Measurements from ENCODE around the gene PBX1.
"Not testable (repeated sequence)": the region's sequence is repeated elsewhere in the genome, so short reads cannot be mapped to it uniquely, and the experiment has no call there.

Gene PBX1

DNA sequence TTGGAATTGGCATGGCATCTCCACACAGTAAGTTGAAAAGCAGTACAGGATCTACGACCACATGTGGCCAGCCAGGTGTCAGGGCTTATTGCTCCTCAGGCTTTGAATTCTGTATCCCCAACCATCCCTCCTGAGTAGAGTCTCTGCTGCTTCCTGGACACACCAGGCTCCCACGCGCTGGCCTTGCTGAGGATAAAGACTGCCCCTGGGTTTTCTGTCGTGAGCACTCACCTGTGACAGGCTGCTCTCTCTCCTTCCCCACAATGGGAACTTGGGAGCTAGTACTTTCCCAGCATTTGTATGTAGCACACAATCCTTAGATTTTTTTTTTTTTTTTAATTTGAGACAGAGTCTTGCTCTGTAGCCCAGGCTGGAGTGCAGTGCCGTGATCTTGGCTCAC is 33.6 kb downstream of the PBX1 start:
- no peak for DNase-seq

DNA sequence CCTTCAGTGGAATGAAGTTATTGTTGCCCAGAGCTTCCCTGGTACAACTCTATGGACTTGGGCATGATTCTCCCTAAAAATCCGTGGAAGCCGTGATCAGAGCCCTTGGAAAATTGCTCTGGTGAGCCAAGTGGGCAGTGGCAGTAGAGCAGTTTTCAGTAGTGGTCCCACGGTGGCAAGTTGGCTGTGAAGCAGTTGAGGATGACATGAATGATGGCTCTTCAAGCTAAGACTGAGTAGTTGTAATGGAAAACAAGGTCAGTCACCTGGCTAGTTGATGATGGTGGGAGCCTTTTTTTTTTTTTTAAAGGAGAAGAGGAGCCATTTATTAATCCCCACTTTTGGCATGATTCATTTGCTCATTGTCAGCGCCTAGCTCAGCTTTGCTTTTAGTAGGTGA is 36.2 kb downstream of the PBX1 start:
- DNase-seq = no peak

DNA sequence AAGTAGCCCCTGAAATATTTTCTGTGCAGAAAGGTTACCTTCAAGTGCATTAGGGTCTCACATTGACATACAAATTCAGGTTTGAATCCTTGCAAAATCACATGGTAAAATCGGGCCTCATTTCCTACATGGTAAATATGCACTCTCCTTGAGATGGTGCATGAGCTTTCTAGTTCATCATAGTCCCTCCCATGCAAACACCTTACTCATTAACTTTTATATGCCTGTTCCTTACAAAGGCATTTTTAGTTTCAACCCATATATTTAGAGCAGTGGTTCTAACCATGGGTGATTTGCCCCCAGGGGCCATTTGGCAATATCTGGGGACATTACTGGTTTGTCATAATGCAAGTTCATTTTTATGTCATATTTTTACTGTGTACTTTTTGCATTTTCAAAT is 37.2 kb downstream of the PBX1 start:
- DNase-seq = no peak

DNA sequence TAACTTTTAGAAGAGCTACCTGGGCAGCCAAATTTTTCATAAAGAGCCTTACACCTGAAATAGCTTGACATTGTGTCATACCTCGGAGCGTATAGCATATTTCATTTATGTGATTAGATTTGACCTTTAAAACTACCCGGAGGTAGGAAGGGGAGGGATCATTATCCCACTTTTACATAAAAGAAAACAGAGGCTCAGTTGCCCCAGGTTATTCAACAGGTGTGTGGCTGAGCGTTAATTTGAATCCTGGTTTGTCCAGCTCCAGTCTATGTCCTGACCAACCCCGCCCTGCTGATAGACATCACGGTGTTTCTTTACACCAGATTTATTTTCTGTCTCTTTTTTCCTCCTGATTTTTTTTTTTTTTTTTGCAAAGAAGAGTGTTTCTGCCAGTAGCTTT is 39.7 kb downstream of the PBX1 start:
- DNase-seq = no peak

DNA sequence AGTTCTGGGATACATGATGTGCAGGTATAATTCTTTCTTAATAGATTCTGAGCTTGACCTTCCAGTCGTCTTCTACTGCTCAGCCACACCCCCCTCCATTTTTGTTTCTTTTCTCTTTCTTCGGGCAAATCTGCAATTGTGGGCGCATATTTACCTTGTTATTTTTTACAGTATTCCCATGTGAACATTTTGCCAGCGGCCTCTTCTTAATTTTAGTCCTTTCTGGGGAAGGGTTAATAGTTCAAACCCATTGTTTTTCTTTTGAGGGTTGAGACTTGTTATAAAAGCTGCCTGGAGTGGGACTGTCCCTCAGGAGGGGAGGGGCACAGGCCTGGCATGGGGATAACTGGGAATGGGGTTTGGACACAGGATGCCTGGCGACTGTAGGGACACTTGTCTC is 40.3 kb downstream of the PBX1 start:
- DNase-seq = no peak

DNA sequence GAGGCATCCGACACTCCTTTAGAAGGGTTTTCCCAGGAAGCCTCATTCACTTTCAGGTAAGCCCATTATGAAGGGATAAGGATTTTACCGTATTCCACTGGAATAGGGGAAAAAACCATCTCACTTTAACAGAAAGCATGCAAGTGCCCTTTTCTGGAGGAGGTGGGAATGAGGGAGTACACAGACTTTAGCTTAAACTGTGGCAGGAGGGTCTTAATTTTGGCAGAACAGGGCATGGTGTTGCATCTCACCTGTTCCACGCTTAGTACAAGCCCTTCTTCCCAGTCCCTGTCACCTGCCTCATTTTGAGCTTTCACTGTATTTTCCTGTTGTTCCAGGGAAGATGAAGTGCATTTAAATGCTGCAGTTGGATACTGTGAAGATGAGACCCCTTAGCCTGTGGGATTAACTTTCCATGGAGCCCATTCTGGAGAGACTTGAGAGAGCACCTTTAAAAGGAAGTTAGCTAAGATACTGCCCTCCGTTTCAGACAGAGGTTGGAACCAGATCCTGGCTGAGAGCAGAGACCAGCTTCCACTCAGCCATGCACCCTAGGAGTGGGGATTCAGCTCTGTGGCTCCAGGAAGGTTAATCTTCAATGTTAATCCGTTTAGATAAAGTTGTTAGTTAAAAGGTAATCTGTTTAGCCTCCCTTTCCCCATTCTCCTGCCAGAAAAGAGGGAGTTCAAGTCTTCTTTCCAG is 42.6 kb downstream of the PBX1 start:
- DNase-seq = no peak

DNA sequence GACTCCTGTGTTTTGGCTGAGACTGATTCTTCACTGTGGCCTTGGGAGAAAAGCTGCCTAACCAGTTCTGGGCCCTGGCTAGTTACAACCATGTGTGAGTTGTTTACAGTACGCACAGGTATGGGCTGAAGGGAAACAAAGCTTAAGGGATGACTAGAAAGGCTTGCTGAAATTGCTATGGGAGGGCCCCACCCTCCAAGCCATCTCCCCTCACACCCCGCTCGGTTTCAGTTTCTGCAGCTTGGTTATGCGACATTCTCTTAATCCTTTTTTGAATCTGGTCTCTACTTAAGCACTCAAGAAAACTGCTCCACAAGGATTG is 43.1 kb downstream of the PBX1 start:
- no peak for DNase-seq

DNA sequence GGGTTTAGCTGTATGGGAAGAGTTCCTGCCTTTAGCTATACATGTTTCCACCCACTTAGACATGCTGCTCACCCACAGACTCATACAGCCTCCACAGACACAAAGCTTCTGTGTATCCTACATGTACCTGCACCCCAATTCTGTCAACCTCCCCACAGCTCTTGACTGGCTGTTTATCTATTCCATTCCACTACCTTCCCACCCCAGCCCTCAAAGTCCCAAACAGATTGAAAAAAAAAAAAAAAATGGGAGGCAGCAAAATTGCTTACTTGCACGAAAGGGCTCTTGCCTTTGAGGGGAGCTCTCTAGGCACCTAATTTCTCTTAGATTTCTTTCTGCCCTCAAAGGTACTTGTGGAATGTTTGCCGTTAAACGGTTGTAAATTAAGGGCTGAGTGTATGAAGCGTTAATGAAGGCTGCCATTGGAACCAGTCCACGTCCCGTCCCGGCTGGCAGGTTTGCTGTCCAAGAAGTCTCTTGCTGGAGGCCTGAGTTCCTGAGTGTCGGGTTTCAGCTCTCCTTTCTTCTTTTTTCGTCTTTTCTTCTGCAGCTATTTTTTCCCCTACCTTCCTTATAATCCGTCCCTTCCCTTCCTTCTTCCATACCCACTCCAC is 43.6 kb downstream of the PBX1 start:
- peak; percentile 76 for DNase-seq

DNA sequence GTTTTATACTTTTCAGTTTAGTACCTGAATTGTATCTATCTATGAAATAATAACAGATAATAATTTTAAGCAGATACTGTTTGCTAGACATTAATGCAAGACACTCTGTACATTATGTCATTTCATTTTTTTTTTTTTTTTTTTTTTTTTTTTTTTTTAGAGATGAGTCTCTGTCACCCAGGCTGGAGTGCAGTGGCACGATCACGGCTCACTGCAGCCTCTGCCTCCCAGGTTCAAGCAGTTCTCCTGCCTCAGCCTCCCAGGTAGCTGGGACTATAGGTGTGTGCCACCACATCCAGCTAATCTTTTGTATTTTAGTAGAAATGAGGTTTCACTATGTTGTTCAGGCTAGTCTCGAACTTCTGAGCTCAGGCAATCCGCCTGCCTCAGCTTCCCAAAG is 44.8 kb downstream of the PBX1 start:
- not testable (repeated sequence) for DNase-seq

DNA sequence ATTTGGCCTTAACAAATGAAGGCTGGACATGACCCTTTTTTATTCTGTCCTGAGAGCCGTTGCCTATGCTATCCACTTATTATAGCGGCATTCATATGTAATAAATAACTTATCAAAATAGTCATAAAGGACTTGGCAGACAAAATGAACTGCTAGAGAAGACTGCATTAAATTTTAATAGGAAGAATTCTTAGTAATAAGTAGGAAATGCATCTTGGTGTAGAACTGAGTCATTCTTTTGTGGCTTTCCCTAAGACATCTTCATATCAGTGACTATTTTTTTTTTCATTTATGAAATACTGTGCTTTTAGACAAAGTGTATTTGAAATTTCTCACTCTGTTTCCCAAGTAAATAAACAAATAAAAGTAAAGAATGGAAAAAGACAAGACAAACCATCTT is 45.6 kb downstream of the PBX1 start:
- DNase-seq = no peak

DNA sequence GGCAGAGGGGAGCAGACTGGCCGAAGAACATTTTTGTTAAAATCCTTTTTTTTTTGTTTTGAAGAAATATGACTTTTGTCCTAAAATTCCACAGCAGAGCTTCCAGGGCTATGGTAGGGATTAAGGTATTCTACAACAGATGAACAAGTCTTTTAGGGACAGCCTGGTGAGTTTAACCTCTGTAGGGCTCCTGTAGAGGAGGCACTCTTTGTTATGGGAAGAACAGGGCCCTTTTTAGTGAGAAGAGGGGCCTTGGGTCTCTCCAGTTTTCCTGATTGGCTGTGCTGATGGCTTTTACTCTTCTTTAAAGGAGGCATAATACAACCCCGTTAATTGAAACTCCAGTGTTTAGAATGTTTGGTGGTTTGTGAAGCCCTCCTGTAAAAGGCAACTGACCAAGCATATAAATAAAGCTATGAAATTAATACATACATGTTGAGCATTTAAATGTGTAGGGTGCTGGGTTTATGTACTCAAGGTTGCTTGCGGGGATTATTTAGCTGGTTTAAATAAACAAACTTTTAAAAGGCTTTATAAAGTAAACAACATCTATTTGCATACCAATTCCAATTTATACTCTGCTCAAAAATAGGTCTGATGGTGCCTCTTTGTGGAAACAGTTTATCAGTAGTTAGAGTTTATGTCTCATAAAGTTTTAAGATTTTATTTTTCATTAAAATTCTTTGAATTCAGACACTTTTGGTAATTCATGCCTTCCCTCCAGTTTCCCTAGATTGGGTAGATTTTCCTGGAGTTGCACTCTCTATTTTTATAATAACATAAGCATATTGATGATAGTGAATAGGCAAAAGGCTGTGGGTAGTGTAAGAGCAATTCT is 46.5 kb downstream of the PBX1 start:
- no peak for DNase-seq

DNA sequence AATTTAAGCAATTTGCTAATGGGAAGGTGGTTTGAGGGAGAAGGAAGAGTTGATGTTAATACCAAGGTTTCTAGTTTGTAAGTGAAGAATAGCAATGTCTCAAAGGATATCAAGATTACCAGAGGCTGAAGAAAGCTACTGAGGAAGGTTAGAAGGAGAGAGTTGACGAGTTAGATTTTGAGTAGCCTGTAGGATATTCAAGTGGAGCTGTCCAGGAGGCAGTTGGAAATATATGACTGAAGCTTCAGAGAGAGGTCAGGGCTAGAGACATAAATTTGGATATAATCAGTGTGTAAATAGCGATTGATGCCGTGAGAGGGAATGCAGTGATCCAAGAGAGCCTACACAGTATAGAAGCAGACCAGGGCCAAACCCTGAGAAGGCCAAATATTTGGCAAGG is 48.4 kb downstream of the PBX1 start:
- no peak for DNase-seq

DNA sequence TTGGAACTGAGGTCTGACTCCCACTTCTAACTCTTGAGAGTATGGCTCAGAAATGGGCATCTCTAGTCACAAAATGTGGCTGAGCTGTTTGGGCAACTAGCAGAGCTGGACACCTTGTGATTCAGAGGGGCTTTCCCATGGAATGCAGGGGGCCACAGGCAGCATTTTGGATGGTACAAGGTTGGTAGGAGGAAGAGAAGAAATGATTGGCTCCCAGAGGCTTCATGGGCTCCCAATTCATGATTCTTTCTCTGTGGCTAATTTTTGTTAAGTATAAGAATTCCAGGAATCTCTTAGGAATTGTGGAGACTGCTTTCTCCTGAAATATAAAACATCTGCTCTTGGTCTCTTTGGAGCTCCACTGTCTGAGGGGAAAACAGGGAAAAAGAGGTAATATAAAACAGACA is 49.7 kb downstream of the PBX1 start:
- no peak for DNase-seq

DNA sequence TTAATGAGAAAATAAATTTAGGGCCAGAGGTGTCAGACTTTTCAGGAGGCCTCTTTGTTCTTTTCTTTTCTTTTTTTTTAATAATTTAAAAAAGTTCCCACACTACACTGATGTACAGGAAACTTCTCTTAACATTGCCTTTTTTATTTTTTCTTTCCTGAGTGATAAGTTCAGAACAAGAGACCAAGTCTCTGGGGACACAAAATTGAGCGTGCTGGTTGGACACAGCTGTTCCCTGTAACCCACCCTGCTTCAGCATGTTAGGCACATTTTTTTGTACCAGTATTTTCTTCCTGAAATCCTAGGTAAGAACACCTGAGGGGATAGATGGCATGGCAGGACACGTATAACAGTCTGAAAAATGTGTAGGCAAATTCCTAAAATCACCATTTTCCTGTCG is 50.1 kb downstream of the PBX1 start:
- no peak for DNase-seq

DNA sequence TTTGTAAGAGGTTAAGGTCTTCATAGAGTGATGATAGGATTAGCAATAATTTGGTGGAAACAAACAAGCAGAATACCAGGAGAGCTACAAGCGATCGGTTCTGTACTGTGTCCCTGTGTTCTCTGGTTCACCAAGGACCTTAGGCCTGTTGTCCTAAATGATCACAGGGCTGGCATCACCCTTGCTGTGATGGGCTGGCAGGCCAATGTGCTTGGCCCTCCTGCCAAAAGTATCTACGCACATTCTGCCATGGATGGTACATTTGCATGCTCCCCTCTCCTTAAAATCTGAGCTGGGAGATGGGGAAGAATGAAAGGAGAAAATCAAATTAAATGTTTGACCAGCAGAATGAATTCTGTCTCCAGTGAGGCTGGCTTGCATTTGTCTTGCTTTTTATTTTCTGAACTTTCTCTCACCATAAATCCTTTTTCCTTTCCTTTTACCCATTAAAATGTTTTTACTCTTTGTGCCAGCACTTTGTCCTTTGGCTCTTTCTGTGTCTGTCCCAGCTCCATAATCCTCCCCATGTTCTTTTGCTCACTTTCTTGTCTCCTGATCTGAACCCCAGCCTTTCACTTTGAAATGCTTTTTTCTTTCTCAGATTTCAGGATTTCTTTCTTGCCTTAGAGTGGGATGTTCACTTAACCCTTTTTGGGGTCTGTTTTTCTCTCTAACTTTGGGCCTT is 51.7 kb downstream of the PBX1 start:
- no peak for DNase-seq

DNA sequence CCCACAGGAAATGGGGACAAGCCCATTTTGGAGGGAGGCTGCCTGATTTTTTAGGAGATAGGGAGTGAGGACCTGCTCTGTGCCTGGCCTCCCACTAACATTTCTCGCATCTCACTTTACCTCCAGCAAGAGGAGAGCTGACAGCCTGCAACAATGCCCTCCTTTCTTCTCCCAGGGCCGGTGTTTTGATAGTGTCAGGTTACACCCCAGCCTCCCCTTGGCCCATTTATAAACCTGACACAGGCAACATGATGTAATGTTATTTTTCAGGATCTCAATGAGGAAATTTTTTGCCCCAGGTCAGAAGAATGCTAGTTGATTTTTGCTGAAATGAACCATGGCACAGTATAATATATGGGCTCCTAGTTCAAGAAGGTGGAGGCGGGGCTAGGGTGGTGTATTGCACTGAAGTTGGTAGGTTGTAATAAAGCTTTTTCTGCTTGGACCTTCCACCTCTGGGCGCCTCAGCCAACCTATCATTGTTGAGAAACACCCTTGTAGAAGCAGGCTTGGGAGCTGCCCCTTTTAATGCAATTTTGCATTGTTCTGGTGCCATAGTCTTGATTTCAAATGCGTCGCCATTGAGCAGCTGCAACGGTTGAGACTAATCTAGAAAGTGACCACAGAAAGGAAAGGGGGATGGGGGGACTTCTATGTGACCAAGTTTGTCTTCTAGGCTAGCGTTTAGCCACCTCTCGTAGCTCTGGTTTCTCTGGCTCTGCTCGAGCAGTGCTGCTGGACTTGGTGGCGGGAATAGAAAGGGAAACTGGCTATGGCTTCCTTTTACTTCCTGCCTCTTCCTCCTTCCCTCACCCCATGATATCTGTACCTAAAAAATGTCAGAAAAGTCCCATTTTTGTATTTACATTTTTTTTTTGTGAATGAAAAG is 53.0 kb downstream of the PBX1 start:
- DNase-seq = no peak

DNA sequence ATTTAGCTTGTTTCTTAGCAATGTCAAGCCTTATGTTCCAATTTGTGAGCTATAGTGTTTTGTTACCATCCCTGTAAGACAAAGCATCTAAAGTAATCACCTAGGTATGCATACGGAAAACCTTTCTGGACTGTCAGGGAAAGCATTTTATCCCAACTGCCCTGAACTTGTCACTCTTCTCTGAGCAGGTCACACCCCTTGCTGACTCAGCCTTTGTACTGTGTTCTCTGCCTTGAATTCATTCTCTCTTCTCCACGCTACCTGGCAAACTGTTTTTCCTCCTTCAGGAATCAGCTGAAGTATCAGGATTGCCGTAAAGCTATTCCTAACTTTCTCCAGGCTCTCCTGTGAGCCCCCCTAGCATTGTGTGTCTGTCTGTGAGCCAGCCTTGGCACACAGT is 54.2 kb downstream of the PBX1 start:
- no peak for DNase-seq

DNA sequence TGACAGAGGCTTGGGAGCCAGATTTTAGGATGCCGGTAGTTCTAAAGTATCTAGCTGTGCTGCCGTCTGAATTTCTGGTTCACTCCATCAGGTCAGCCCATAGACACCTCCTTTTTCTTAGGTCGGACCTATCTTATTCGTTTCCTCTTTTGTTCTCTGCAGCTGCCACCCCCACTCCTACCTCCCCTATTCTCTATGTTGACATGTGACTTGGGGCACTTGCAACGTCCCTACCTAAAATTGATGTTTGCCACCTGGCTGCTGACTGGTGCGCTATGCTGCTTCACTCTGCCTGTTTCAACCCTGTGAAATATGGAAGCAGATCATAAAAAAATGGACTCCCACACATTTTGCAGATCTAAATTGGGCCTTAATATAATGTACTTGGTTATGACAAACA is 55.3 kb downstream of the PBX1 start:
- DNase-seq = no peak

DNA sequence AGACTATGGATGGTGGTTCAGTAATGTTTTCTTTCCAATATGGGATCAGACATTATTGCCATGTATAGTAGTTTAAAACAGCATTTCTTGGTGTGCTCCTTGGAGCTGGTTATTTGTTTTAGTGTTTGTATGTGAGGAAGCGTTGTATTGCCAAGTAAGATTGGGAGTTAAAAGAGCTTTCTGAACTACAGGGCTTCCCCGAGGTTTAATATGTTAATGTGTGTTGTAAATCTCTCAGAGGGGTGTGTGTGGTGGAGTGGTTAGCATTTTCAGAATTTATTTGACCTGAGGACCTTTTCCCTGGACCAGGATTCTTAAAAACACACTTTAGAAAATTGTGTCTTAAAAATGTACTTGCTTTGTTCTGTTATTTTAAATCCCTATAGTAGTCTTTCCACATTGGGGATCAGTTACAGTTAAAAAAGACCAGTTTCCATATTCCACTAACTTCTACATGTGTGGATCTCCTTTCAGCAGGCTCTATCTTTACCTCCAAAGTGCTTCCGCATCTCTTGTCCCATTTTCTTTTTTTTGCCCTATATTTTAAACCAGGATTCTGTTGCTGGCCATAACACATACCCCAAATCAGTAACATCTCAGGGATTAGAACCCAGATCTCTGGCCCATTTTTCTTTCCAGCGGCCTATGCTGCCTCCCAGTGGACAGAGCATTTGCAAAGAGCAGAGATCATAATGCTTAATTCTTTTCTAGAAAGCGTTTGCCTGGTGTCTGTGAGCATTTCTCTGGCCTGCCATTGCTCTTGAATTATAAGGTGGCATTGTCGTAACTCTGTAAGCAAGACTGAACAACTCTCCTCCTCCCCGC is 58.6 kb downstream of the PBX1 start:
- no peak for DNase-seq

DNA sequence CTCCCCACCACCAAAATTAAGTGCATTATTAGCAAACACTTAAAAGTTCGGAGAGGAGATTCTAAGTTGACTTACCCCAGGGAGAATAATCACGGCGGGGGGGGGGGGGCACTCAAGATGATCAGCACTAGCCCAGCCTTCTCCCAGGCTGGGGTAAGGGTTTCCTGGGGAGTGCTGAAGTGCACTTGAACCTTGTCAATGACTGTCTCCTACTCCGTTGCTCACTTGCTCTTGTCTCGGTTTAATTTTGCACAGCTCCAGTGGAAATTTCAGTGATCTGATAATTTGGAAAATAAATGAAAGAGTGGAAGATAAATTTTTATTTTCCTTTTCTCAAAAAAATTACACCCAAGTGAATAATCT is 59.2 kb downstream of the PBX1 start:
- DNase-seq = no peak

DNA sequence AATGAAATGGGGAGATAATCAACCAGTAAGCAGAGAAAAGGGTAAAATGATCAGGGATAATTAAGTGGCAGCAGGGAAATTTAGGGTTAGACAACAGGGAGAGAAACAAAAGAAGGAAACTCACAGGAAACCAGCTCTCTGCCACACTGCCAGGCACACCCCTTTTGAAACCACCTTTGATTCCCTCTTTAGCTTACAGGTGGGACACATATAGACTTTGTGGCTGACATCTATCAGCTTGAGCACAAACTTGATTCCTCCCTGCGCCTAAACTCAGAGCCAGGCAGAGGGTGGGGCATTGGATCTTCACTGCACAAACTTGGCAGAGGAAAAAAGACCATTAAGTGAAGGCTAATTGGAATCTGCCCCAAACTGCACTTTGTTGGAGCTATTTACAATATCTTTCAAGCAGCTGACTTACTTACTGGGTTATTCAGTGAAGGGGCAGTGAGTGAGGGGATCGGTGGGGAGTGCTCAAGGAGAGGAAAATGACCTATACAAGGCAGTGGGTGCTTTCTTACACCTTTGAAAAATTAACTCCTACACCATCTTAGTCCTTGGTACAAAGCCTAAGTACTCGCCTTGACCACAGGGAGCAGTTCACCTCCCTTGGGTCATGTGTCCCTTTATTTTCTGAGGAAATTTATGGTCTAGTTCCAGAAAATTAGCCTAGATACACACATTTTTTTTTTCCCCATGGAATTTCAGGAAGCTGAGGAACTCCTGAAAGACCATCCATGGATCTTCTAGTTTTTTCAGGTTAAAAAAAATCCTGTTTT is 60.2 kb downstream of the PBX1 start:
- DNase-seq = no peak

Data from right hindlimb (tissue), 1 donor.